H9 (cell line): Measurements from ENCODE around the gene MAP3K10. TPM values are rescaled to one million over a fixed set of nuclear protein-coding genes. Genes with fewer than 3 reads are reported as not detected.
"Not testable (repeated sequence)": the region's sequence is repeated elsewhere in the genome, so short reads cannot be mapped to it uniquely, and the experiment has no call there.

ENCODE experiments used
- DNase-seq: peaks from one replicate; pipeline ENCODE4 v3.0.0-alpha.2; 2017
- H2AFZ ChIP-seq: one replicate; pipeline ENCODE4 v1.6.1; 2013; ENCODE audit warnings: mild to moderate bottlenecking, low read length, control low read depth, moderate library complexity
- H2AK5ac ChIP-seq: 2 replicates; pipeline ENCODE4 v1.6.1; 2013; ENCODE audit warnings: low read length, control low read depth, mixed read lengths; ENCODE audit not compliant: insufficient read length
- H2BK120ac ChIP-seq: one replicate; pipeline ENCODE4 v1.6.1; 2013; ENCODE audit warnings: low read depth, mild to moderate bottlenecking, low read length, control low read depth, inconsistent platforms; ENCODE audit not compliant: poor library complexity, severe bottlenecking
- H2BK12ac ChIP-seq: 2 replicates; pipeline ENCODE4 v1.6.1; 2013; ENCODE audit warnings: low read length, control low read depth, mixed read lengths, low read depth; ENCODE audit not compliant: insufficient read length
- H2BK15ac ChIP-seq: 2 replicates; pipeline ENCODE4 v1.6.1; 2013; ENCODE audit warnings: low read depth, low read length, control low read depth
- H2BK20ac ChIP-seq: one replicate; pipeline ENCODE4 v1.6.1; 2013; ENCODE audit warnings: low read depth, mild to moderate bottlenecking, low read length, control low read depth, inconsistent platforms; ENCODE audit not compliant: poor library complexity, severe bottlenecking
- H2BK5ac ChIP-seq: 2 replicates; pipeline ENCODE4 v1.6.1; 2013; ENCODE audit warnings: low read length, control low read depth, mixed read lengths; ENCODE audit not compliant: insufficient read length
- H3K14ac ChIP-seq: 2 replicates; pipeline ENCODE4 v1.6.1; 2013; ENCODE audit warnings: low read length, control low read depth; ENCODE audit not compliant: insufficient read depth
- H3K18ac ChIP-seq: 2 replicates; pipeline ENCODE4 v1.6.1; 2013; ENCODE audit warnings: low read depth, mild to moderate bottlenecking, mixed read lengths, low read length, control low read depth; ENCODE audit not compliant: insufficient read length
- H3K23ac ChIP-seq: 2 replicates; pipeline ENCODE4 v1.6.1; 2013; ENCODE audit warnings: low read length, control low read depth, mixed read lengths, low read depth; ENCODE audit not compliant: insufficient read length
- H3K23me2 ChIP-seq: 2 replicates; pipeline ENCODE4 v1.6.1; 2013; ENCODE audit warnings: low read depth, mild to moderate bottlenecking, mixed read lengths, low read length, control low read depth; ENCODE audit not compliant: insufficient read length, poor library complexity, severe bottlenecking
- H3K27ac ChIP-seq: 2 replicates; pipeline ENCODE4 v1.5.1; 2013; ENCODE audit warnings: low read length, control low read depth, mixed read lengths, low read depth; ENCODE audit not compliant: insufficient read length
- H3K27me3 ChIP-seq: 2 replicates; pipeline ENCODE4 v1.6.1; 2013; ENCODE audit warnings: low read length, control low read depth, inconsistent platforms; ENCODE audit not compliant: insufficient read depth
- H3K4ac ChIP-seq: 2 replicates; pipeline ENCODE4 v1.6.1; 2013; ENCODE audit warnings: low read depth, mild to moderate bottlenecking, control low read depth, inconsistent platforms, low read length, moderate library complexity
- H3K4me1 ChIP-seq: 2 replicates; pipeline ENCODE4 v1.6.1; 2013; ENCODE audit warnings: low read length, control low read depth, inconsistent platforms; ENCODE audit not compliant: insufficient read depth
- H3K4me2 ChIP-seq: 2 replicates; pipeline ENCODE4 v1.6.1; 2013; ENCODE audit warnings: low read length, control low read depth, mixed read lengths; ENCODE audit not compliant: insufficient read length, insufficient read depth
- H3K56ac ChIP-seq: 2 replicates; pipeline ENCODE4 v1.6.1; 2013; ENCODE audit warnings: low read depth, mild to moderate bottlenecking, mixed read lengths, low read length, control low read depth; ENCODE audit not compliant: insufficient read length
- H3K79me1 ChIP-seq: 2 replicates; pipeline ENCODE4 v1.6.1; 2013; ENCODE audit warnings: low read depth, mild to moderate bottlenecking, moderate library complexity, low read length, control low read depth, inconsistent platforms; ENCODE audit not compliant: insufficient read depth, poor library complexity, severe bottlenecking
- H3K79me2 ChIP-seq: 2 replicates; pipeline ENCODE4 v1.6.1; 2013; ENCODE audit warnings: low read length, control low read depth, inconsistent platforms; ENCODE audit not compliant: insufficient read depth
- H3K9ac ChIP-seq: 2 replicates; pipeline ENCODE4 v1.6.1; 2013; ENCODE audit warnings: low read length, control low read depth, mixed read lengths; ENCODE audit not compliant: insufficient read length; ENCODE audit errors: extremely low read depth
- H3K9me3 ChIP-seq: one replicate; pipeline ENCODE4 v1.6.1; 2013; ENCODE audit warnings: low read depth, low read length, inconsistent platforms; ENCODE audit not compliant: control insufficient read depth
- H3T11ph ChIP-seq: one replicate; pipeline ENCODE4 v1.6.1; 2013; ENCODE audit warnings: mild to moderate bottlenecking, low read length, control low read depth, inconsistent platforms
- H4K20me1 ChIP-seq: one replicate; pipeline ENCODE4 v1.6.1; 2013; ENCODE audit not compliant: control insufficient read depth, insufficient read length, insufficient read depth
- H4K5ac ChIP-seq: 2 replicates; pipeline ENCODE4 v1.6.1; 2013; ENCODE audit warnings: low read depth, mild to moderate bottlenecking, mixed read lengths, low read length, control low read depth; ENCODE audit not compliant: insufficient read length
- H4K8ac ChIP-seq: replicated peaks from 2 replicates; pipeline ENCODE4 v1.6.1; 2013; ENCODE audit warnings: low read length, control low read depth, mixed read lengths, low read depth; ENCODE audit not compliant: insufficient read length
- H4K91ac ChIP-seq: 2 replicates; pipeline ENCODE4 v1.6.1; 2013; ENCODE audit warnings: low read depth, mild to moderate bottlenecking, moderate library complexity, mixed read lengths, low read length, control low read depth; ENCODE audit not compliant: insufficient read length
- H3K27ac Mint-ChIP-seq, 3 experiments: 2 replicates in 2 of 3; 3 replicates in 1 of 3; pipeline ENCODE4 v1.8.0; 2020 to 2021; ENCODE audit warnings: mixed read lengths in 3 of 3, mild to moderate bottlenecking in 1 of 3, moderate library complexity in 1 of 3
- H3K27me3 Mint-ChIP-seq: 2 replicates; pipeline ENCODE4 v1.8.0; 2021; ENCODE audit warnings: low read depth, mild to moderate bottlenecking, moderate library complexity, mixed read lengths
- H3K36me3 Mint-ChIP-seq, 3 experiments: 2 replicates in 2 of 3; 3 replicates in 1 of 3; pipeline ENCODE4 v1.8.0; 2020 to 2021; ENCODE audit warnings: low read depth in 3 of 3, mixed read lengths in 3 of 3; ENCODE audit not compliant: insufficient read depth in 1 of 3
- H3K4me1 Mint-ChIP-seq, 2 experiments: 2 replicates each; pipeline ENCODE4 v1.8.0; 2020; ENCODE audit warnings: mixed read lengths in 2 of 2
- H3K4me3 Mint-ChIP-seq, 2 experiments: 2 replicates in 1 of 2; 3 replicates in 1 of 2; pipeline ENCODE4 v1.8.0; 2020 to 2021; ENCODE audit warnings: mild to moderate bottlenecking in 2 of 2, mixed read lengths in 2 of 2, moderate library complexity in 1 of 2
- H3K9me3 Mint-ChIP-seq, 2 experiments: 2 replicates in 1 of 2; 3 replicates in 1 of 2; pipeline ENCODE4 v1.8.0; 2020; ENCODE audit warnings: mild to moderate bottlenecking in 2 of 2, mixed read lengths in 2 of 2, moderate library complexity in 1 of 2
- WGBS: extraction: QIAGEN DNeasy Blood & Tissue Kit; methylation state at CpG from one replicate; pipeline ENCODE4 v1.1.7; 2013; ENCODE audit warnings: missing lambda C conversion rate, low lambda C conversion rate, mixed read lengths; ENCODE audit not compliant: insufficient read length; ENCODE audit errors: extremely low coverage; 5-methylcytosine and 5-hydroxymethylcytosine counted together
- total RNA-seq: library from RNA; stranded (reverse); gene quantifications from 2 replicates; pipeline ENCODE4 v1.2.1, GENCODE V29; 2021

MAP3K10 gene
- total RNA-seq, 1 experiment from 2014 or later: 19.0 TPM

DNA sequence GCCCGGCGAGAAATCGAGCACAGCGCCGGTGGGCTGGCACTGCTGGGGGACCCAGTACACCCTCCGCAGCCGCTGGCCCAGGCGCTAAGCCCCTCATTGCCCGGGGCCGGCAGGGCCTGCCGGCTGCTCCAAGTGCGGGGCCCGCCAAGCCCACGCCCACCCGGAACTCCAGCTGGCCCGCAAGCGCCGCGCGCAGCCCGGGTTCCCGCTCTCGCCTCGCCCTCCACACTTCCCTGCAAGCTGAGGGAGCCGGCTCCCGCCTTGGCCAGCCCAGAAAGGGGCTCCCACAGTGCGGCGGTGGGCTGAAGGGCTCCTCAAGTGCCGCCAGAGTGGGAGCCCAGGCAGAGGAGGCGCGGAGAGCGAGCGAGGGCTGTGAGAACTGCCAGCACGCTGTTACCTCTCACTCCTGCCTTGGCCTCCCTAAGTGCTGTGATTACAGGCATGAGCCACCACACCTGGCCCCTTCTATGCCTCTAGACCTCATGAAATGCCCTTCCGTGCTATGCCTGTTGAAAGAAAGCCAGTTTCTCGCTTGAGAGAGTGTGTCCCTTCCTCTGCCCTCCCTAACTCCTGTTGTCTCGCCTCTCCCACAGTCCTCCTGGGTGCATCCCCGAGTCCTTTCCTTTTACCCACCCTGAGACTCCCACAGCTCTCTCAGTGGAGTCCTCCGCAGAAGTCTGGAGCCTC lies 20.8 kb upstream of the MAP3K10 start:
- not testable (repeated sequence) for H3K23ac ChIP-seq, H3K79me2 ChIP-seq, H3K56ac ChIP-seq, H3K4me2 ChIP-seq, H4K20me1 ChIP-seq, H3K27ac ChIP-seq, H3K27me3 ChIP-seq, H2BK15ac ChIP-seq, H2BK12ac ChIP-seq, H3K4ac ChIP-seq, H3K14ac ChIP-seq, H3K18ac ChIP-seq, H2AK5ac ChIP-seq, H3K4me1 Mint-ChIP-seq, H2BK120ac ChIP-seq, H3K9me3 Mint-ChIP-seq, H3K9ac ChIP-seq, H2AFZ ChIP-seq, H3T11ph ChIP-seq, H4K91ac ChIP-seq, H2BK5ac ChIP-seq, H2BK20ac ChIP-seq, H3K4me3 Mint-ChIP-seq, H3K23me2 ChIP-seq, H3K36me3 Mint-ChIP-seq, H3K27me3 Mint-ChIP-seq, H3K4me1 ChIP-seq, H4K5ac ChIP-seq, DNase-seq, H4K8ac ChIP-seq, H3K27ac Mint-ChIP-seq, H3K9me3 ChIP-seq, H3K79me1 ChIP-seq
- no CpG with 5 or more reads among the region's 39 CpGs for whole genome bisulfite sequencing

DNA sequence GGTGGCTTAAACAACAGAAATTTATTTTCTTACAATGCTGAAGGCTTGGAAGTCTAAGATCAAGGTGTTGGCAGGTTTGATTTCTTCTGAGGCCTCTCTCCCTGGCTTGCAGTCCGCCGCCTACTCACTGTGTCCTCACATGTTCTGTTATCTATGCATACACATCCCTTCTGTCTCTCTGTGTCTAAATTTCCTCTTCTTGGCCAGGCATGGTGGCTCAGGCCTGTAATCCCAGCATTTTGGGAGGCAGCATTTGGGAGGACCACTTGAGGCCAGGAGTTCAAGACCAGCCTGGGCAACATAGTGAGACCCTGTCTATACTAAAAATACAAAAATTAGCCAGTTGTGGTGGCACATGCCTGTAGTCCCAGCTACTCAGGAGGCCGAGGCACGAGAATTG lies 19.9 kb upstream of the MAP3K10 start:
- not testable (repeated sequence) for H3K9me3 Mint-ChIP-seq, H3K79me2 ChIP-seq, H3K4me2 ChIP-seq, H3K4me1 ChIP-seq, H4K8ac ChIP-seq, H3K14ac ChIP-seq, H3K27ac ChIP-seq, H3K4ac ChIP-seq, DNase-seq, H2BK5ac ChIP-seq, H4K5ac ChIP-seq, H2BK15ac ChIP-seq, H2BK120ac ChIP-seq, H2AK5ac ChIP-seq, H3K36me3 Mint-ChIP-seq, H2BK12ac ChIP-seq, H3K23ac ChIP-seq, H3K9me3 ChIP-seq, H2BK20ac ChIP-seq, H3K4me1 Mint-ChIP-seq, H3T11ph ChIP-seq, H4K20me1 ChIP-seq, H3K9ac ChIP-seq, H4K91ac ChIP-seq, H3K4me3 Mint-ChIP-seq, H3K18ac ChIP-seq, H3K56ac ChIP-seq, H3K79me1 ChIP-seq, H3K23me2 ChIP-seq, H3K27me3 ChIP-seq, H2AFZ ChIP-seq, H3K27me3 Mint-ChIP-seq
- H3K27ac Mint-ChIP-seq: peak overlapping the region in 1 of 3 experiments; percentile 62; a peak in 1 of 7 replicates
- WGBS: no CpG with 5 or more reads among the region's 4 CpGs
